Stimulated activated CD8-positive, alpha-beta memory T cell treated with anti-CD3 and anti-CD28 coated beads, Interleukin-12 subunit alpha, Interleukin-12 subunit beta, amount 100 ng/mL, for 24 hours (primary cell): ENCODE measurements around the gene TAF13.

Source experiments
- DNase-seq: peaks from one replicate; pipeline ENCODE4 v3.0.0-alpha.2; 2020; ENCODE audit errors: extremely low read depth

Gene TAF13

GRCh38 chr1:109075531-109076490 lies at the start of gene TAF13:
TSS of gene TAF13 (minus strand) at chr1:109076003. CDS start at chr1:109075947, 56 bp downstream.
- peak; percentile 70 for DNase-seq

- DNase-seq, result no peak
Observed at GRCh38 chr1:109120356-109120755, 44.6 kb upstream of the TAF13 start.

- no peak for DNase-seq
Observed at GRCh38 chr1:109118089-109118488, 42.3 kb upstream of the TAF13 start.

GRCh38 chr1:109116286-109116685 lies 40.5 kb upstream of the TAF13 start:
- DNase-seq, result no peak

GRCh38 chr1:109115685-109116084 lies 39.9 kb upstream of the TAF13 start:
- DNase-seq, result no peak

GRCh38 chr1:109114342-109114674 lies 38.5 kb upstream of the TAF13 start:
- no peak for DNase-seq

GRCh38 chr1:109113590-109114341 lies 38.0 kb upstream of the TAF13 start, which contains the start of gene ELAPOR1:
TSS of gene ELAPOR1 (plus strand) at chr1:109114115. CDS start at chr1:109114184, 69 bp downstream.
- peak; percentile 47 for DNase-seq

- DNase-seq, result peak; percentile 66
Observed at GRCh38 chr1:109112652-109113285, 37.0 kb upstream of the TAF13 start.

GRCh38 chr1:109112056-109112651 lies 36.4 kb upstream of the TAF13 start:
- no peak for DNase-seq

- no peak for DNase-seq
Observed at GRCh38 chr1:109111386-109112055, 35.7 kb upstream of the TAF13 start.

- no peak for DNase-seq
Observed at GRCh38 chr1:109109906-109110305, 34.1 kb upstream of the TAF13 start.

GRCh38 chr1:109107785-109108184 lies 32.0 kb upstream of the TAF13 start:
- DNase-seq, result no peak

GRCh38 chr1:109105881-109106280 lies 30.1 kb upstream of the TAF13 start:
- DNase-seq, result no peak

GRCh38 chr1:109104364-109105151 lies 28.8 kb upstream of the TAF13 start:
- DNase-seq, result no peak

GRCh38 chr1:109099938-109100773 lies 24.4 kb upstream of the TAF13 start:
- DNase-seq, result peak; percentile 88

GRCh38 chr1:109096120-109096519 lies 20.3 kb upstream of the TAF13 start:
- DNase-seq, result no peak

- no peak for DNase-seq
Observed at GRCh38 chr1:109095631-109096030, 19.8 kb upstream of the TAF13 start.

GRCh38 chr1:109094871-109095270 lies 19.1 kb upstream of the TAF13 start:
- no peak for DNase-seq

- no peak for DNase-seq
Observed at GRCh38 chr1:109094377-109094803, 18.6 kb upstream of the TAF13 start.

GRCh38 chr1:109091839-109092193 lies 16.0 kb upstream of the TAF13 start:
- DNase-seq, result no peak
